GM18951 (cell line): Measurements from ENCODE around the gene ALDH1A3.
"Not testable (repeated sequence)": the region's sequence is repeated elsewhere in the genome, so short reads cannot be mapped to it uniquely, and the experiment has no call there.

Experiments used
- POLR2A ChIP-seq: IDR thresholded peaks from 4 replicates; pipeline ENCODE4 v1.6.1; 2011; ENCODE audit warnings: mild to moderate bottlenecking; ENCODE audit not compliant: insufficient read length, insufficient read depth; ENCODE audit errors: extremely low read depth
- in situ Hi-C: fragments of 300-500 bp; cut with MboI; formaldehyde crosslinking; loops from one replicate; pipeline ENCODE4 v1.12.0; 2022; ENCODE audit warnings: low sequenced_read_pairs, mixed read lengths, inconsistent platforms; ENCODE audit not compliant: unreplicated experiment

Gene ALDH1A3

DNA sequence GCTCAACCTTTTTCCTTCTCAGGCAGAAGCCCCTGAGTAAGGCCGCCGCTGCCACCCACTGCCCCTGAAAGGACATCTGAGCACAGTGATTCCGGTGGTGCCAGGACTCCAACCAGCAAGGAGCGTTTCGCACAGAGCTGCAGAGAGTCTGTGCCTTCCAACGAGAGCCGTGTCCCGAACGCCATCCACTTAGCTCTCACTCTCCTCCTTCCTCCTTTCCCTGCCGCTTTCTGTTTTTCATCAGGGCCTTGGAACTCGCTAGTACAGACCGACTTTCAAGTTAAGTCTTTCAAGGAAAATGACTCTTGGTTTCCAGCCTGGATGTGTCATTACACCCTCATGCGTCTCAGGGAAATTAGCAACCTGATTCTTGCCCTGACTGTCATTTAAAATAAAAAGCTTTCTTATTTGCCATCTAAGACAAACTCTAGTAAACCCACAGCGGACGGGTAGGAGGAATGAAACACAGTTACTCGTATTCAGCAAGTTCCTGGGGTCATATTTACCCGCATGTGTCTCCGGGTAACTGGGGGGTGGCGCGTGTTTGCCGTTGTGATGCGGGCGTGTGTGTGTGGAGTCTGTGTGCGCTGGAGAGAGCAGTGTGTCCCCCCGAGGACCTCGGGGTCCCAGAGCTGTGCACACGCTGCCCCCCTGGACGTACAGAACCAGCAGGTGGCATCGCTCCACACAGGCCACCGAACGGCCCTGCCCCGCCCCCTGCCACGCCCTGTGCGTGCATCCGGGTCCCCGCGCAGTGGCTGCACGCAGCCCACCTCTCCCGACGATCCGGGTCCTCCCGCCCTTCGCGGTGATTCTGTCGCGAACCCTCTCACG is 30.4 kb upstream of the ALDH1A3 start:
- no peak for TF ChIP-seq POLR2A
- in situ Hi-C loops = no loop called here

DNA sequence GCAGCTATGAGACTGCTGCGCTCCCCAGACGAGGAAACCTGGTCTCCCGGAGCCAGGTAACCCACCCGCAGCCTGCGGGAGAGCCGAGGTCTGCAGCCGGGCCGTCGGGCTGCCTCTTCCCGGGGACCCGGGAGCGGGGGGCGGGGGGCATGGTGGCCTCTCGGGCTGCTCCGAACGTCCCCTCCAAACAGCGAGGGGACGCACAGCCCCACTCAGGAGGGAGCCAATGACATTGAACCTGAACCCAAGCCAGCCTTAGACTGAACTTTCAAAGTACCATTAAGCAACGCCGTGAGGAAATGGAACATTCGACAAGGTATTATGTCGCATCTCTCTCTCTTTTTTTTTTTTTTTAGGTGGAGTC is 29.8 kb upstream of the ALDH1A3 start:
- no peak for TF ChIP-seq POLR2A
- in situ Hi-C loops = no loop called here

DNA sequence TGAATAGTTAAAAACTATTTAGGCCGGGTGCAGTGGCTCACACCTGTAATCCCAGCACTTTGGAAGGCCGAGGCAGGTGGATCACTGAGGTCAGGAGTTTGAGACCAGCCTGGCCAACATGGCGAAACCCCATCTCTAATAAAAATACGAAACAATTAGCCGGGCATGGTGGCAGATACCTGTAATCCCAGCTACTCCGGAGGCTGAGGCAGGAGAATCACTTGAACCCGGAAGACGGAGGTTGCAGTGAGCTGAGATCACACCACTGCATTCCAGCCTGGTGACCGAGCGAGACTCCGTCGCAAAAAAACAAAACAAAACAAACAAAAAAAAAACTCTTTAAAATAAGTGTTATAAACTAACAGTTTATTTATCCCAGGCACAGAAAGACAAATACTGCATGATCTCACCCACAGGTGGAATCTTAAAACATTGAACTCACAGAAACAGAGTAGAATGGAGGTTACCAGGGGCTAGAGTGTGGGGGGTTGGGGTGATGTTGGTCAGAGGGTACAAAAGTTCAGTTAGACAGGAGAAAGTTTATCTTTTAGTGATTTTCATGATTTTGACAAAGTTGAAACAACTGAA is 28.1 kb upstream of the ALDH1A3 start:
- in situ Hi-C loops = not testable (repeated sequence)

DNA sequence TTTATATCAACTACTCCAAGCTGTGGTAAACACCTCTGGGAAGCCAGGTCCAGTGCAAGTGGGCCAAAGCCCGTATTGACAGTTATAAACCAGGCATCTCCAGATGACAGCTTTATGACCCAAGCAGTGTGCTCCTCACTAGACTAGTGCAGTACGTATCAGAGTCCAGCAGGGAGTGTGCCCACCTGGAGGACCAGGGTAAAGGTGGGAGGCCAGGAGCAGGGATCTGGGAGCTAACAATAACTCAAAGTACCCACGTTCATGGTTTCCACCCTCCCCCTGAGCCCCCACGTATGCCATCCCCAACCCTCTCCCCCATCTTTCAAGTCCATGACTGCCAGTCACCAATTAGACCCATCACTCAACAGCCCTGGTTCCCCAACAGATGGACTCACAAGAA is 27.0 kb upstream of the ALDH1A3 start:
- in situ Hi-C loops = no loop called here
- no peak for TF ChIP-seq POLR2A

DNA sequence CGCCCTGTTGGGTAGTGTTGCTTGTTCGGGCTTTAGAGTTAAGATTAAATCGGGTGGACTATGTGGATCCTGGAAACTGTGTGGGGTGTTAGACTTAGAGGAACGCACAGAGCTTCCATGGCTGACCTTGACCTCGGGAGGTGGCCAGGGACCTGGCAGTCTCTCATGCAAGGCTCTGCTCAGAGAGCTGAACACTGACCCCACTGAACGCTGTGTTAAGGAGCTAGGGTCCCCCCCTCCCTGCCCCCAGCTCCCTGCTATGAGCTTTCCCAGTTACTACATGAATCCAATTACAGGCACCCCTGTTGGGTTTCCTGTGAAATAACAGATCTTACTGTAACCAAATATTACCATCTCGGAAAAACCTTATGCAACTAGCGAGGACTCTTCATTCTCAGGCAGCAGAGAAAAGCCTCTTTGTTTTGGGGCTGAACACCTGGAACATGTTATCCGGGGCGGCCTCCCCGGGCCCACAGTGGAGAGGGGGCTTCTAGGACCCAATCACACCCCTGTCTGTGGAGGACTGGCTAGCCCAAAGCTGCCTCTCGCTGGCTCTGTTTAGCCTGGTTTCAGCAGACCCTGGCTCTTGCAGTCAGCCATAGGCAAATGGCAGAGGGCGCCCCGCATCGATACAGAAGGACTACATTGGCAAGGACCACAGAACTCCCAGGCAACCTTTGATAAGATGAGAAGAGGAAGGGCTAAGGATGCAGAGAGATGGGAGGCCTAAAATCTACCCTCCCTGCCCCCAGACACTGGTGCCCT is 25.8 kb upstream of the ALDH1A3 start:
- TF ChIP-seq POLR2A = no peak
- in situ Hi-C loops = no loop called here

GRCh38 chr15:100856867-100857266 is 22.8 kb upstream of the ALDH1A3 start:
- no peak for TF ChIP-seq POLR2A
- in situ Hi-C loops = no loop called here

- in situ Hi-C loops = no loop called here
- no peak for TF ChIP-seq POLR2A
Observed at GRCh38 chr15:100858294-100858693, 21.3 kb upstream of the ALDH1A3 start.

DNA sequence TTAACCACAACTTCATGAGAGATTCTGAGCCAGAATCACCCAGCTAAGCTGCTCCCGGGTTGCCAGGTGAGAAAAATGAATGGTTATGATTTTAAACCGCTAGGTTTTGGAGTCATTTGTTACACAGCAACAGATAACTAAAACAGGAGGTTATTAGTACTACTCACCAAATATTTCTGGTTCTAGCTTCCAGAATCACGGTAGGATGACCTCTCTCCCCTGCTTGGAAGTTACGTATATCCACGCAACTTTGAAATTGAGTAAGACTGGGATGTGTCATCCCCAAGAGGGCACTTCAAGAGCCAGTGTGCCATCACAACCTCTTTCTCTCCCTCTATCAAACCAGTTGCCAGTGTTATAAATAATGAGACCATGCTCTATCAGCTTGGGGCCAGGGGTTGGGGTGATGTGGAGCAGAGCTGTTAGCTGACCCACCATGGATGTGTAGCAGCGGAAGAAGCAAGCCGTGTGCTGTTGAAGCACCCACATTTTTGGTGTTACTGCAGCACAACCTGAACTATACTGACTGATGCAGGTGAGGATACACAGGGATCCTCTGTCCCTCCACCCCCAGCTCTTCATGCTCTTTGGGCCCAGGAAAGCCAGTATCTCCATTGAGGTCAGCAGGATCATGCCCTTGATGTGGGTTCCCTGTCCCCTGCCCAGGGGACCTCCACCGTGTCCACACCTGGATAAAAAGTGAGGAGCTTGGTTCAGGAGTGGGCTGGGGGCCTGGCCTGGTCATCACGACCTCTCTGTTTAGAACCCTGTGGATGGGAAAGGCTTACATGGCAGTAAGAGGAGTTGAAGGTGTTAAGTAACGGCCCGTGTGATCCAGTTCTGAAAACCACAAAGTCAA is 19.4 kb upstream of the ALDH1A3 start:
- in situ Hi-C loops = no loop called here
- TF ChIP-seq POLR2A = no peak

DNA sequence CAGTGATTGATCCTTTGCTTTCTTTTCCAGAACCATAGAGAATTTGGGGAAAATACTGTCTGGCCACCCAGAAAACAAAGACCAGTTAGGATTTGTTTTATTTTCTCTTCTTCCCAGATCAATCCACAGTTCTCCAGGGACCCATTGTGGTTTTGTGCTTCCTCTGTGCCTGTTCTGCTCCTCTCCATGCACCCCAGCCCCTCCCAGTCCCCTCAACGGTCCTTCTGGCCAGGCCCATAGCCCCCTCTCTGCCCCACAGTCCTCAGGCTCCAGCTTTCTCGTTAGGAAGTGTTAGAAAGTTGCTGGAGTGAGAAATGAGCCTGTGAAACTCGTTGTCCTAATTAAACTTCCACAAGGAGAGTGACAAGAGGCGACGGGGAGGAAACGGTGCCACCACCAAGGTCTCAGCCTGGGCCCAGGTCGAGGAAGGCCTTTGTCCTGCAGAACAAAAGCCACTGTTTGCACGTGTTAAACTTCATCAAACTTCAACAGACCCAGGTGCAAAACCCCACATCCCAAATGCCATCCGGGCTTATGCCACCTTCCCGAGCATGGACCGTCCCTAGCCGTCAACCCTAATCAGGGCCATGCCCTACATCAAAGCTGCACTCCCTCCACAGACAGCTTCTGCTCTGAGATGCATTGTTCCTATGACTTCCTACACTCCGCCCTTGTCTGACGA is 18.7 kb upstream of the ALDH1A3 start:
- TF ChIP-seq POLR2A = no peak
- in situ Hi-C loops = no loop called here

GRCh38 chr15:100861511-100861991 is 18.1 kb upstream of the ALDH1A3 start:
- TF ChIP-seq POLR2A = no peak
- in situ Hi-C loops = no loop called here

DNA sequence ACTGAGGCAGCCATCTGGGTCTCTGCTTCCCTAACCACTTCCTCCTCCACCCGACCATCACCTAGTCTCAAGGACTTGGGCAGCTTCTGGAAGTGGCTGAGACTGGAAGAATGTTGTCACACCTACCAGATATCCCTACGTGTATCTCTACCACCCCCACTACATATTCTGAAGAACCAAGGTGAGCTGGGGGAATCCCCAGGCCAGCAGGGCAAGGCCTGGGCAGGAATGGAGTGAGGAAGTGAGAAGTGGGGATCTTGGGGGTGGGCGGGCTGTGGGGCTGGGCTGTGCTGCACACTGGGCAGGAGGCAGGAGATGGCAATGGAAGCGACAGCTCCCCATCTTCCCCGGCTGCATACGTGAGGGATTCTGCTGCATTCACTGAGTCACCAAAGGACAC is 17.5 kb upstream of the ALDH1A3 start:
- no peak for TF ChIP-seq POLR2A
- in situ Hi-C loops = no loop called here

GRCh38 chr15:100863075-100863795 is 16.4 kb upstream of the ALDH1A3 start:
- in situ Hi-C loops = no loop called here
- no peak for TF ChIP-seq POLR2A
